OCI-LY3 (cell line): Measurements from ENCODE around the gene IRF9.

Source experiments
- H2AFZ ChIP-seq: fragments of 200-600, 300-600 bp; shearing (Covaris generic); 2 replicates; pipeline ENCODE4 v1.6.0; 2014; ENCODE audit warnings: antibody characterized with exemption, low read depth, low read length
- H3K27ac ChIP-seq: fragments of 200-600, 300-600 bp; sonication (generic); 2 replicates; pipeline ENCODE4 v1.5.1; 2014; ENCODE audit warnings: mild to moderate bottlenecking, low read length, moderate library complexity, mixed read lengths
- H3K27me3 ChIP-seq: fragments of 200-600, 300-600 bp; sonication (generic); 2 replicates; pipeline ENCODE4 v1.6.1; 2014; ENCODE audit warnings: low read depth, low read length, mixed read lengths
- H3K36me3 ChIP-seq: fragments of 200-600, 300-600 bp; sonication (generic); replicated peaks from 2 replicates; pipeline ENCODE3; 2014; ENCODE audit warnings: low read depth, low read length, mixed read lengths
- H3K4me1 ChIP-seq: fragments of 300-600, 200-600 bp; sonication (generic); 2 replicates; pipeline ENCODE4 v1.6.1; 2014; ENCODE audit warnings: low read length, mixed read lengths
- H3K4me2 ChIP-seq: fragments of 200-600, 300-600 bp; sonication (generic); 2 replicates; pipeline ENCODE4 v1.6.1; 2014; ENCODE audit warnings: low read length, mixed read lengths
- H3K4me3 ChIP-seq: fragments of 300-600, 200-600 bp; sonication (generic); 2 replicates; pipeline ENCODE4 v1.5.1; 2014; ENCODE audit warnings: antibody characterized with exemption, mild to moderate bottlenecking, low read length, moderate library complexity
- H3K79me2 ChIP-seq: fragments of 300-600, 200-600 bp; shearing (Covaris generic); 2 replicates; pipeline ENCODE4 v1.6.1; 2014; ENCODE audit warnings: mild to moderate bottlenecking, low read length, mixed read lengths
- H3K9ac ChIP-seq: fragments of 300-600, 200-600 bp; shearing (Covaris generic); 2 replicates; pipeline ENCODE4 v1.6.0; 2014; ENCODE audit warnings: mild to moderate bottlenecking, low read length, moderate library complexity
- H3K9me3 ChIP-seq: fragments of 200-600, 300-600 bp; shearing (Covaris generic); 2 replicates; pipeline ENCODE4 v1.6.1; 2014; ENCODE audit warnings: low read length, mixed read lengths; ENCODE audit not compliant: insufficient read depth
- H4K20me1 ChIP-seq: fragments of 200-600, 300-600 bp; sonication (generic); 2 replicates; pipeline ENCODE4 v1.6.1; 2016; ENCODE audit warnings: low read length, mixed read lengths; ENCODE audit not compliant: insufficient read depth
- EZH2phosphoT487 ChIP-seq: fragments of 200-600 bp; shearing (Covaris generic); IDR thresholded peaks from 2 replicates; pipeline ENCODE4 v1.6.1; 2018; ENCODE audit warnings: antibody characterized with exemption, mixed run types, low read depth
- TF ChIP-seq, protein P1 (sequence below): fragments of 200-600, 300-600 bp; sonication (generic); IDR thresholded peaks from 2 replicates; pipeline ENCODE4 v1.5.1; 2014; ENCODE audit warnings: antibody characterized with exemption, low read length, low read depth

IRF9 gene

DNA sequence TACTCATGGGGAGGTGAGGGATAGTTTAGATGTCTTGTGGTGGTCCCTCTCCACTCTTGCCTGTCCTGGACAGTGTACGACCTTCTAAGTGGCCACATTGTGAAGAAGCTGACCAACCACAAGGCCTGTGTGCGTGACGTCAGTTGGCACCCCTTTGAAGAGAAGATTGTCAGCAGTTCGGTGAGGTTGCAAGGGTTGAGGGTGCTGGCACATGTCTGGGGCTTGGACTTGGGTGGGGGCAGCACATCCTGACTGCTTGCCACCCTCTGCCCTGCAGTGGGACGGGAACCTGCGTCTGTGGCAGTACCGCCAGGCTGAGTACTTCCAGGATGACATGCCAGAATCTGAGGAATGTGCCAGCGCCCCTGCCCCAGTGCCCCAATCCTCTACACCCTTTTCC, 38.2 kb upstream of the IRF9 start:
- no peaks in the 10 kb centered on the region for H3K9me3 ChIP-seq
- H4K20me1 ChIP-seq: no peaks in the 10 kb centered on the region
- H3K27ac ChIP-seq: peak overlapping the region; percentile 87
- no peak overlapping the region for H3K9ac ChIP-seq
- H3K4me3 ChIP-seq: no peak overlapping the region
- peaks cover 39% of the 10 kb centered on the region for H3K36me3 ChIP-seq
- H3K27me3 ChIP-seq: no peaks in the 10 kb centered on the region
- H3K4me1 ChIP-seq: peaks cover 19% of the 10 kb centered on the region
- no peaks in the 10 kb centered on the region for H3K79me2 ChIP-seq
- H2AFZ ChIP-seq: no peak overlapping the region
- H3K4me2 ChIP-seq: no peak overlapping the region
- TF ChIP-seq EZH2phosphoT487: no peak
- TF ChIP-seq, protein P1, sequence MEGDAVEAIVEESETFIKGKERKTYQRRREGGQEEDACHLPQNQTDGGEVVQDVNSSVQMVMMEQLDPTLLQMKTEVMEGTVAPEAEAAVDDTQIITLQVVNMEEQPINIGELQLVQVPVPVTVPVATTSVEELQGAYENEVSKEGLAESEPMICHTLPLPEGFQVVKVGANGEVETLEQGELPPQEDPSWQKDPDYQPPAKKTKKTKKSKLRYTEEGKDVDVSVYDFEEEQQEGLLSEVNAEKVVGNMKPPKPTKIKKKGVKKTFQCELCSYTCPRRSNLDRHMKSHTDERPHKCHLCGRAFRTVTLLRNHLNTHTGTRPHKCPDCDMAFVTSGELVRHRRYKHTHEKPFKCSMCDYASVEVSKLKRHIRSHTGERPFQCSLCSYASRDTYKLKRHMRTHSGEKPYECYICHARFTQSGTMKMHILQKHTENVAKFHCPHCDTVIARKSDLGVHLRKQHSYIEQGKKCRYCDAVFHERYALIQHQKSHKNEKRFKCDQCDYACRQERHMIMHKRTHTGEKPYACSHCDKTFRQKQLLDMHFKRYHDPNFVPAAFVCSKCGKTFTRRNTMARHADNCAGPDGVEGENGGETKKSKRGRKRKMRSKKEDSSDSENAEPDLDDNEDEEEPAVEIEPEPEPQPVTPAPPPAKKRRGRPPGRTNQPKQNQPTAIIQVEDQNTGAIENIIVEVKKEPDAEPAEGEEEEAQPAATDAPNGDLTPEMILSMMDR: no peak

DNA sequence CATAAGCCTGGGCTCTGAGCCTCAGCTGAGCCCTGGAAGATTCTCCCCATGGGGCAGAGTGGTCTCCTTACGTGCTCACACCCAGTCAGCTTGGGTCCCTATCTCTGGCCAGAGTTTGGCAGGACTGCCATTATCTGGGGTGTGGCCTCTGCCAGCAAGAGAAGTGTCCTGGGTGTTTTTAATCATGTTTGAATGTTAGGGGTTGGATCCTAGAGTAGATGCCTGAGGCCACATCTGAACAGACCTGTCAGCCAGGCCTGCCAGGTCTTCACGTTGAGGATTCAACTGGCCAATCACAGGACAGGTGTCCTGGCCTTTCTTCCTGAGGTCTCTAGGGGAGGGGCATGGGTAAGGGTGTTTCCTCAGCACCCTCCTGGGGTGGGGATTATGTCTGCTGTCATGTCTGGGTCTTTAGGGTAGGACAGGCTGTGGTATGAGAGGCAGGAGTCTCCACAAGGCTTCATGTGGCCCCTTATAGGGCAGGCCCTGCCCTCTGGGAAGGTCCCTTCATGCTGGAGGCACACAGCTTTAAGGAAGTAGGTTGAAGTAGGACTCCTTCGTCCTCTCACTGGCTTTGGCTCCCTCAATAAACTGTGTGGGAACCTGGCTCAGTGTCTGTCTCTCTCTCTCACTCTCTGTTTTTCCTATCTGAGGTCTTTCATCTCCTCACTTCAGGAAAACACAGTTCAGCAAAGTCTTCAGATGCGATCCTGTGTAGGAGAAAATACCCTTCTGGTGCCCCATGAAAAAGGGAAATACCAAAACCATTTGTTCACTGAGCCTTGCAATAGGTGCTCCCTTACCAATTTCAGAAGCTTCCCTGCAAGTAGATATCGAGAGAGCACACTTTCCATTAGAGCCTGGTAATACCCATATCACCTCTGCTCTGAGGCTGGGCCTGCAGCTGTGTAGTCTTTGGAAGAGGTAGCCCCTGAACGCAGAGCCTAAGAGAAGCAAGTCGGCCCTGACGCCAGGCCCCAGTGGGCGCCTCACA, 37.3 kb upstream of the IRF9 start:
- no peaks in the 10 kb centered on the region for H3K27me3 ChIP-seq
- TF ChIP-seq, protein P1: no peak
- TF ChIP-seq EZH2phosphoT487: no peak
- H2AFZ ChIP-seq: peak overlapping the region; percentile 47; the same call in 1 of the 2 replicates
- H3K4me2 ChIP-seq: peak overlapping the region; percentile 67
- no peaks in the 10 kb centered on the region for H4K20me1 ChIP-seq
- no peaks in the 10 kb centered on the region for H3K79me2 ChIP-seq
- H3K4me1 ChIP-seq: peaks cover 19% of the 10 kb centered on the region
- H3K9ac ChIP-seq: peak overlapping the region; percentile 43; the same call in 1 of the 2 replicates
- peak overlapping the region; percentile 87 for H3K27ac ChIP-seq
- H3K36me3 ChIP-seq: peaks cover 32% of the 10 kb centered on the region
- H3K4me3 ChIP-seq: peak overlapping the region; percentile 27
- H3K9me3 ChIP-seq: no peaks in the 10 kb centered on the region

DNA sequence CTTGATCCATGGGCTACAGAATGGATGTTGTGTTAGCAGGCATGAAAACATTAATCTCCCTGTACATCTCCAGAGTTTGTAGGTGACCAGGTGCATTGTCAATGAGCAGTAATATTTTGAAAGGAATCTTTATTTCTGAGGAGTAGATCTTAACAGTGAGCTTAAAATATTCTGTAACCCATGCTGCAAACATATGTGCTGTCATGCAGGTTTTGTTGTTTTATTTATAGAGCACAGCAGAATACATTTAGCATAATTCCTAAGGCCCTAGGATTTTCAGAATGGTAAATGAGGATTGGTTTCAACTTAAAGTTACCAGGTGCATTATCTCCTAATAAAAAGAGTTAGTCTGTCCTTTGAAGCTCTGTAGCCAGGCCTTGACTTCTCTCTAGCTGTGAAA, 34.1 kb upstream of the IRF9 start:
- TF ChIP-seq, protein P1: no peak
- TF ChIP-seq EZH2phosphoT487: no peak
- Histone ChIP-seq H3K4me1 (peaks cover 32% of the 10 kb centered on the region), H3K4me2 (no peak overlapping the region)

GRCh38 chr14:24127673-24128072, 33.4 kb upstream of the IRF9 start:
- no peak overlapping the region for H3K4me2 ChIP-seq
- H3K79me2 ChIP-seq: no peaks in the 10 kb centered on the region
- peaks cover 32% of the 10 kb centered on the region for H3K4me1 ChIP-seq
- H4K20me1 ChIP-seq: no peaks in the 10 kb centered on the region
- peaks cover 10% of the 10 kb centered on the region for H3K36me3 ChIP-seq
- no peak overlapping the region for H3K4me3 ChIP-seq
- H2AFZ ChIP-seq: no peak overlapping the region
- no peak overlapping the region for H3K9ac ChIP-seq
- H3K27ac ChIP-seq: no peak overlapping the region
- TF ChIP-seq, protein P1: no peak
- TF ChIP-seq EZH2phosphoT487: no peak
- no peaks in the 10 kb centered on the region for H3K27me3 ChIP-seq
- no peaks in the 10 kb centered on the region for H3K9me3 ChIP-seq

More for the DNA sequence above, 34.1 kb upstream of the IRF9 start:
- no peak overlapping the region for H3K4me3 ChIP-seq
- no peaks in the 10 kb centered on the region for H3K79me2 ChIP-seq
- no peak overlapping the region for H2AFZ ChIP-seq
- H3K9ac ChIP-seq: no peak overlapping the region
- H3K27ac ChIP-seq: no peak overlapping the region
- H3K9me3 ChIP-seq: no peaks in the 10 kb centered on the region
- H3K27me3 ChIP-seq: no peaks in the 10 kb centered on the region
- H3K36me3 ChIP-seq: peaks cover 13% of the 10 kb centered on the region
- no peaks in the 10 kb centered on the region for H4K20me1 ChIP-seq
